ENCODE data around the gene MARCHF9.
A peak's percentile ranks its signal among the peaks of the same experiment; 100 is the strongest.

The MARCHF9 gene

GRCh38 chr12:57781244-57781643 is 26.3 kb downstream of the MARCHF9 start:
- H3K9ac ChIP-seq (ENCODE audit: low read length) = no peak overlapping the region
- H3K4me3 ChIP-seq (ENCODE audit: low read depth in 1 of 2, low read length in 2 of 2) = no peak overlapping the region
- no peaks in the 10 kb centered on the region for H3K9me3 ChIP-seq (ENCODE audit: low read length)
- peaks cover 19% of the 10 kb centered on the region for H3K36me3 ChIP-seq (ENCODE audit: insufficient read depth, low read length)
- no peaks in the 10 kb centered on the region for H3K27me3 ChIP-seq (ENCODE audit: control insufficient read depth in 1 of 2, insufficient read depth in 2 of 2, low read length in 2 of 2)
- no peak overlapping the region for H3K27ac ChIP-seq (ENCODE audit: low read depth, low read length)
- H3K4me1 ChIP-seq (ENCODE audit: insufficient read depth, low read length) = peaks cover 10% of the 10 kb centered on the region

- Histone ChIP-seq H3K4me1 (ENCODE audit: insufficient read depth, low read length) (peaks cover 10% of the 10 kb centered on the region), H3K9ac (ENCODE audit: low read length) (no peak overlapping the region), H3K9me3 (ENCODE audit: low read length) (no peaks in the 10 kb centered on the region), H3K27ac (ENCODE audit: low read depth, low read length) (no peak overlapping the region), H3K36me3 (ENCODE audit: insufficient read depth, low read length) (peaks cover 24% of the 10 kb centered on the region), H3K27me3 (ENCODE audit: control insufficient read depth in 1 of 2, insufficient read depth in 2 of 2, low read length in 2 of 2) (no peaks in the 10 kb centered on the region), H3K4me3 (ENCODE audit: low read depth in 1 of 2, low read length in 2 of 2) (no peak overlapping the region)
Measured at GRCh38 chr12:57781801-57782200, 26.9 kb downstream of the MARCHF9 start.

- H3K36me3 ChIP-seq (ENCODE audit: insufficient read depth, low read length) = peaks cover 28% of the 10 kb centered on the region
- no peak overlapping the region for H3K27ac ChIP-seq (ENCODE audit: low read depth, low read length)
- peak overlapping the region; percentile 66 to 100 for H3K4me3 ChIP-seq (ENCODE audit: low read depth in 1 of 2, low read length in 2 of 2)
- peaks cover 10% of the 10 kb centered on the region for H3K4me1 ChIP-seq (ENCODE audit: insufficient read depth, low read length)
- no peaks in the 10 kb centered on the region for H3K27me3 ChIP-seq (ENCODE audit: control insufficient read depth in 1 of 2, insufficient read depth in 2 of 2, low read length in 2 of 2)
- no peak overlapping the region for H3K9ac ChIP-seq (ENCODE audit: low read length)
- no peaks in the 10 kb centered on the region for H3K9me3 ChIP-seq (ENCODE audit: low read length)
Measured at GRCh38 chr12:57782243-57782607, 27.3 kb downstream of the MARCHF9 start.

- H3K9ac ChIP-seq (ENCODE audit: low read length) = peak within 1 kb of the TSS; percentile 83
- H3K9me3 ChIP-seq (ENCODE audit: low read length) = no peaks in the 10 kb centered on the region
- no peaks in the 10 kb centered on the region for H3K27me3 ChIP-seq (ENCODE audit: control insufficient read depth in 1 of 2, insufficient read depth in 2 of 2, low read length in 2 of 2)
- H3K27ac ChIP-seq (ENCODE audit: low read depth, low read length) = peak within 1 kb of the TSS; percentile 59
- peaks cover 10% of the 10 kb centered on the region for H3K4me1 ChIP-seq (ENCODE audit: insufficient read depth, low read length)
- H3K4me3 ChIP-seq (ENCODE audit: low read depth in 1 of 2, low read length in 2 of 2) = peak within 1 kb of the TSS; percentile 66 to 100
- H3K36me3 ChIP-seq (ENCODE audit: insufficient read depth, low read length) = peaks cover 30% of the 10 kb centered on the region
Measured at GRCh38 chr12:57782608-57783465, 27.9 kb downstream of the MARCHF9 start, which contains the start of gene TSFM. TSS of gene TSFM (plus strand) at chr12:57782787. CDS start at chr12:57782802, 15 bp downstream.

- Histone ChIP-seq H3K9ac (ENCODE audit: low read length) (peak overlapping the region; percentile 83), H3K4me3 (ENCODE audit: low read depth in 1 of 2, low read length in 2 of 2) (peak overlapping the region in 1 of 2 donors; percentile 100), H3K4me1 (ENCODE audit: insufficient read depth, low read length) (peaks cover 10% of the 10 kb centered on the region), H3K36me3 (ENCODE audit: insufficient read depth, low read length) (peaks cover 30% of the 10 kb centered on the region), H3K9me3 (ENCODE audit: low read length) (no peaks in the 10 kb centered on the region), H3K27me3 (ENCODE audit: control insufficient read depth in 1 of 2, insufficient read depth in 2 of 2, low read length in 2 of 2) (no peaks in the 10 kb centered on the region), H3K27ac (ENCODE audit: low read depth, low read length) (no peak overlapping the region)
Measured at GRCh38 chr12:57783466-57783801, 28.5 kb downstream of the MARCHF9 start.

GRCh38 chr12:57783861-57784260 is 29.0 kb downstream of the MARCHF9 start:
- Histone ChIP-seq H3K9ac (ENCODE audit: low read length) (no peak overlapping the region), H3K27me3 (ENCODE audit: control insufficient read depth in 1 of 2, insufficient read depth in 2 of 2, low read length in 2 of 2) (no peaks in the 10 kb centered on the region), H3K4me1 (ENCODE audit: insufficient read depth, low read length) (peaks cover 10% of the 10 kb centered on the region), H3K27ac (ENCODE audit: low read depth, low read length) (no peak overlapping the region), H3K4me3 (ENCODE audit: low read depth in 1 of 2, low read length in 2 of 2) (no peak overlapping the region), H3K36me3 (ENCODE audit: insufficient read depth, low read length) (peaks cover 30% of the 10 kb centered on the region), H3K9me3 (ENCODE audit: low read length) (no peaks in the 10 kb centered on the region)

GRCh38 chr12:57793920-57794319 is 39.0 kb downstream of the MARCHF9 start:
- no peak overlapping the region for H3K4me3 ChIP-seq (ENCODE audit: low read depth in 1 of 2, low read length in 2 of 2)
- no peak overlapping the region for H3K9ac ChIP-seq (ENCODE audit: low read length)
- no peaks in the 10 kb centered on the region for H3K4me1 ChIP-seq (ENCODE audit: insufficient read depth, low read length)
- H3K27ac ChIP-seq (ENCODE audit: low read depth, low read length) = no peak overlapping the region
- H3K9me3 ChIP-seq (ENCODE audit: low read length) = no peaks in the 10 kb centered on the region
- peaks cover 38% of the 10 kb centered on the region for H3K36me3 ChIP-seq (ENCODE audit: insufficient read depth, low read length)
- H3K27me3 ChIP-seq (ENCODE audit: control insufficient read depth in 1 of 2, insufficient read depth in 2 of 2, low read length in 2 of 2) = no peaks in the 10 kb centered on the region

GRCh38 chr12:57795354-57795753 is 40.5 kb downstream of the MARCHF9 start:
- no peaks in the 10 kb centered on the region for H3K9me3 ChIP-seq (ENCODE audit: low read length)
- no peaks in the 10 kb centered on the region for H3K4me1 ChIP-seq (ENCODE audit: insufficient read depth, low read length)
- H3K27me3 ChIP-seq (ENCODE audit: control insufficient read depth in 1 of 2, insufficient read depth in 2 of 2, low read length in 2 of 2) = no peaks in the 10 kb centered on the region
- no peak overlapping the region for H3K9ac ChIP-seq (ENCODE audit: low read length)
- H3K4me3 ChIP-seq (ENCODE audit: low read depth in 1 of 2, low read length in 2 of 2) = no peak overlapping the region
- peaks cover 51% of the 10 kb centered on the region for H3K36me3 ChIP-seq (ENCODE audit: insufficient read depth, low read length)
- H3K27ac ChIP-seq (ENCODE audit: low read depth, low read length) = no peak overlapping the region

- H3K27ac ChIP-seq (ENCODE audit: low read depth, low read length) = no peak overlapping the region
- peaks cover 47% of the 10 kb centered on the region for H3K36me3 ChIP-seq (ENCODE audit: insufficient read depth, low read length)
- H3K9ac ChIP-seq (ENCODE audit: low read length) = no peak overlapping the region
- H3K27me3 ChIP-seq (ENCODE audit: control insufficient read depth in 1 of 2, insufficient read depth in 2 of 2, low read length in 2 of 2) = no peaks in the 10 kb centered on the region
- no peaks in the 10 kb centered on the region for H3K9me3 ChIP-seq (ENCODE audit: low read length)
- H3K4me3 ChIP-seq (ENCODE audit: low read depth in 1 of 2, low read length in 2 of 2) = no peak overlapping the region
- no peaks in the 10 kb centered on the region for H3K4me1 ChIP-seq (ENCODE audit: insufficient read depth, low read length)
Measured at GRCh38 chr12:57796996-57797395, 42.1 kb downstream of the MARCHF9 start.

GRCh38 chr12:57797933-57798332 is 43.0 kb downstream of the MARCHF9 start:
- Histone ChIP-seq H3K36me3 (ENCODE audit: insufficient read depth, low read length) (peaks cover 56% of the 10 kb centered on the region), H3K4me1 (ENCODE audit: insufficient read depth, low read length) (no peaks in the 10 kb centered on the region), H3K27ac (ENCODE audit: low read depth, low read length) (no peak overlapping the region)

GRCh38 chr12:57800965-57801364 is 46.1 kb downstream of the MARCHF9 start:
- H3K9ac ChIP-seq (ENCODE audit: low read length) = no peak overlapping the region
- H3K36me3 ChIP-seq (ENCODE audit: insufficient read depth, low read length) = peaks cover 44% of the 10 kb centered on the region
- H3K4me3 ChIP-seq (ENCODE audit: low read depth in 1 of 2, low read length in 2 of 2) = no peak overlapping the region
- no peaks in the 10 kb centered on the region for H3K9me3 ChIP-seq (ENCODE audit: low read length)
- H3K27me3 ChIP-seq (ENCODE audit: control insufficient read depth in 1 of 2, insufficient read depth in 2 of 2, low read length in 2 of 2) = no peaks in the 10 kb centered on the region
- H3K27ac ChIP-seq (ENCODE audit: low read depth, low read length) = no peak overlapping the region
- no peaks in the 10 kb centered on the region for H3K4me1 ChIP-seq (ENCODE audit: insufficient read depth, low read length)

More at GRCh38 chr12:57797933-57798332, 43.0 kb downstream of the MARCHF9 start:
- no peak overlapping the region for H3K4me3 ChIP-seq (ENCODE audit: low read depth in 1 of 2, low read length in 2 of 2)
- H3K27me3 ChIP-seq (ENCODE audit: control insufficient read depth in 1 of 2, insufficient read depth in 2 of 2, low read length in 2 of 2) = no peaks in the 10 kb centered on the region
- H3K9ac ChIP-seq (ENCODE audit: low read length) = no peak overlapping the region
- no peaks in the 10 kb centered on the region for H3K9me3 ChIP-seq (ENCODE audit: low read length)

- Histone ChIP-seq H3K9me3 (ENCODE audit: low read length) (no peaks in the 10 kb centered on the region), H3K4me1 (ENCODE audit: insufficient read depth, low read length) (no peaks in the 10 kb centered on the region), H3K27me3 (ENCODE audit: control insufficient read depth in 1 of 2, insufficient read depth in 2 of 2, low read length in 2 of 2) (no peaks in the 10 kb centered on the region), H3K9ac (ENCODE audit: low read length) (no peak overlapping the region), H3K36me3 (ENCODE audit: insufficient read depth, low read length) (peaks cover 47% of the 10 kb centered on the region), H3K4me3 (ENCODE audit: low read depth in 1 of 2, low read length in 2 of 2) (no peak overlapping the region), H3K27ac (ENCODE audit: low read depth, low read length) (no peak overlapping the region)
Measured at GRCh38 chr12:57802607-57803006, 47.7 kb downstream of the MARCHF9 start.
